Right hindlimb (tissue), 1 donor: Measurements from ENCODE around the gene MSH3.
"Not testable (repeated sequence)": the region's sequence is repeated elsewhere in the genome, so short reads cannot be mapped to it uniquely, and the experiment has no call there.

Experiments
- DNase-seq: peaks from one replicate; pipeline ENCODE4 v3.0.0-alpha.2; 2018

MSH3 gene

GRCh38 chr5:80864109-80864508, 209.7 kb downstream of the MSH3 start:
- no peak for DNase-seq

- DNase-seq: no peak
Observed at GRCh38 chr5:80864706-80865435, 210.4 kb downstream of the MSH3 start.

GRCh38 chr5:80865551-80865950, 211.1 kb downstream of the MSH3 start:
- no peak for DNase-seq

- DNase-seq: no peak
Observed at GRCh38 chr5:80866371-80866770, 211.9 kb downstream of the MSH3 start.

- no peak for DNase-seq
Observed at GRCh38 chr5:80867233-80867632, 212.8 kb downstream of the MSH3 start.

GRCh38 chr5:80870442-80870841, 216.0 kb downstream of the MSH3 start:
- no peak for DNase-seq

- DNase-seq: no peak
Observed at GRCh38 chr5:80871541-80871961, 217.1 kb downstream of the MSH3 start.

- DNase-seq: no peak
Observed at GRCh38 chr5:80874162-80874561, 219.7 kb downstream of the MSH3 start.

GRCh38 chr5:80877592-80877991, 223.1 kb downstream of the MSH3 start:
- no peak for DNase-seq

- DNase-seq: no peak
Observed at GRCh38 chr5:80881726-80882125, 227.3 kb downstream of the MSH3 start.

- DNase-seq: not testable (repeated sequence)
Observed at GRCh38 chr5:80883390-80883789, 228.9 kb downstream of the MSH3 start.

GRCh38 chr5:80884086-80884813, 229.8 kb downstream of the MSH3 start:
- no peak for DNase-seq

- DNase-seq: no peak
Observed at GRCh38 chr5:80884929-80885328, 230.5 kb downstream of the MSH3 start.

- DNase-seq: no peak
Observed at GRCh38 chr5:80885396-80886000, 231.0 kb downstream of the MSH3 start.

GRCh38 chr5:80894083-80894482, 239.6 kb downstream of the MSH3 start:
- DNase-seq: no peak

- no peak for DNase-seq
Observed at GRCh38 chr5:80895523-80895922, 241.1 kb downstream of the MSH3 start.

GRCh38 chr5:80902624-80903023, 248.2 kb downstream of the MSH3 start:
- not testable (repeated sequence) for DNase-seq

GRCh38 chr5:80904533-80905187, 250.2 kb downstream of the MSH3 start:
- no peak for DNase-seq

- no peak for DNase-seq
Observed at GRCh38 chr5:80905405-80905804, 251.0 kb downstream of the MSH3 start.

GRCh38 chr5:80912479-80912878, 258.0 kb downstream of the MSH3 start:
- no peak for DNase-seq

- DNase-seq: no peak
Observed at GRCh38 chr5:80915716-80916115, 261.3 kb downstream of the MSH3 start.

GRCh38 chr5:80916676-80917075, 262.2 kb downstream of the MSH3 start:
- DNase-seq: no peak

- DNase-seq: no peak
Observed at GRCh38 chr5:80917631-80918030, 263.2 kb downstream of the MSH3 start.
